OCI-LY3 (cell line): ENCODE data around the gene TSPAN5.

Source experiments
- H2AFZ ChIP-seq: fragments of 200-600, 300-600 bp; shearing (Covaris generic); 2 replicates; pipeline ENCODE4 v1.6.0; 2014; ENCODE audit warnings: antibody characterized with exemption, low read depth, low read length
- H3K27ac ChIP-seq: fragments of 200-600, 300-600 bp; sonication (generic); 2 replicates; pipeline ENCODE4 v1.5.1; 2014; ENCODE audit warnings: mild to moderate bottlenecking, low read length, moderate library complexity, mixed read lengths
- H3K27me3 ChIP-seq: fragments of 200-600, 300-600 bp; sonication (generic); 2 replicates; pipeline ENCODE4 v1.6.1; 2014; ENCODE audit warnings: low read depth, low read length, mixed read lengths
- H3K36me3 ChIP-seq: fragments of 200-600, 300-600 bp; sonication (generic); replicated peaks from 2 replicates; pipeline ENCODE3; 2014; ENCODE audit warnings: low read depth, low read length, mixed read lengths
- H3K4me1 ChIP-seq: fragments of 300-600, 200-600 bp; sonication (generic); 2 replicates; pipeline ENCODE4 v1.6.1; 2014; ENCODE audit warnings: low read length, mixed read lengths
- H3K4me2 ChIP-seq: fragments of 200-600, 300-600 bp; sonication (generic); 2 replicates; pipeline ENCODE4 v1.6.1; 2014; ENCODE audit warnings: low read length, mixed read lengths
- H3K4me3 ChIP-seq: fragments of 300-600, 200-600 bp; sonication (generic); 2 replicates; pipeline ENCODE4 v1.5.1; 2014; ENCODE audit warnings: antibody characterized with exemption, mild to moderate bottlenecking, low read length, moderate library complexity
- H3K79me2 ChIP-seq: fragments of 300-600, 200-600 bp; shearing (Covaris generic); 2 replicates; pipeline ENCODE4 v1.6.1; 2014; ENCODE audit warnings: mild to moderate bottlenecking, low read length, mixed read lengths
- H3K9ac ChIP-seq: fragments of 300-600, 200-600 bp; shearing (Covaris generic); 2 replicates; pipeline ENCODE4 v1.6.0; 2014; ENCODE audit warnings: mild to moderate bottlenecking, low read length, moderate library complexity
- H3K9me3 ChIP-seq: fragments of 200-600, 300-600 bp; shearing (Covaris generic); 2 replicates; pipeline ENCODE4 v1.6.1; 2014; ENCODE audit warnings: low read length, mixed read lengths; ENCODE audit not compliant: insufficient read depth
- H4K20me1 ChIP-seq: fragments of 200-600, 300-600 bp; sonication (generic); 2 replicates; pipeline ENCODE4 v1.6.1; 2016; ENCODE audit warnings: low read length, mixed read lengths; ENCODE audit not compliant: insufficient read depth
- EZH2phosphoT487 ChIP-seq: fragments of 200-600 bp; shearing (Covaris generic); IDR thresholded peaks from 2 replicates; pipeline ENCODE4 v1.6.1; 2018; ENCODE audit warnings: antibody characterized with exemption, mixed run types, low read depth
- TF ChIP-seq, protein P1 (sequence below): fragments of 200-600, 300-600 bp; sonication (generic); IDR thresholded peaks from 2 replicates; pipeline ENCODE4 v1.5.1; 2014; ENCODE audit warnings: antibody characterized with exemption, low read length, low read depth

Gene TSPAN5

DNA sequence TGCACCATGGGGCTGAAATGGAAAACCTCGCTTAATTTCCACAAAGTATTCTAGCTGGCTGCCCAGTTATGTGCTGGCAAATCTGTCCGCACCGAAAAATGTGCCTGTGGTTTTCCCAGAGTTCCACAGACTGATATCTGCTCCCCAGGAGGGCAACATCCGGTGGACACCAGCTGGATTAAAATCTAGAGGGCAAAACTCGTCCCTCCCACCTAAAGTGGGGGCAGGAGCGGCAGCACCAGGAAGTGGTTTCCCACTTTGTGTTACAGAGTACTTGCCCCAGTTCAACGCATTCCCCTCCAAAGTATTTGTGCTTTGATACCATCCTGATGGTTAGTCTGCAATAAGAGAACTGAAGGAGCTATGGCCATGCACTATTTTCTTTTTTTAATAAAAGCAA lies 187.6 kb downstream of the TSPAN5 start:
- H3K4me2 ChIP-seq = no peak overlapping the region
- H4K20me1 ChIP-seq = no peaks in the 10 kb centered on the region
- H3K79me2 ChIP-seq = no peaks in the 10 kb centered on the region
- no peak overlapping the region for H3K27ac ChIP-seq
- no peaks in the 10 kb centered on the region for H3K9me3 ChIP-seq
- TF ChIP-seq, protein P1, sequence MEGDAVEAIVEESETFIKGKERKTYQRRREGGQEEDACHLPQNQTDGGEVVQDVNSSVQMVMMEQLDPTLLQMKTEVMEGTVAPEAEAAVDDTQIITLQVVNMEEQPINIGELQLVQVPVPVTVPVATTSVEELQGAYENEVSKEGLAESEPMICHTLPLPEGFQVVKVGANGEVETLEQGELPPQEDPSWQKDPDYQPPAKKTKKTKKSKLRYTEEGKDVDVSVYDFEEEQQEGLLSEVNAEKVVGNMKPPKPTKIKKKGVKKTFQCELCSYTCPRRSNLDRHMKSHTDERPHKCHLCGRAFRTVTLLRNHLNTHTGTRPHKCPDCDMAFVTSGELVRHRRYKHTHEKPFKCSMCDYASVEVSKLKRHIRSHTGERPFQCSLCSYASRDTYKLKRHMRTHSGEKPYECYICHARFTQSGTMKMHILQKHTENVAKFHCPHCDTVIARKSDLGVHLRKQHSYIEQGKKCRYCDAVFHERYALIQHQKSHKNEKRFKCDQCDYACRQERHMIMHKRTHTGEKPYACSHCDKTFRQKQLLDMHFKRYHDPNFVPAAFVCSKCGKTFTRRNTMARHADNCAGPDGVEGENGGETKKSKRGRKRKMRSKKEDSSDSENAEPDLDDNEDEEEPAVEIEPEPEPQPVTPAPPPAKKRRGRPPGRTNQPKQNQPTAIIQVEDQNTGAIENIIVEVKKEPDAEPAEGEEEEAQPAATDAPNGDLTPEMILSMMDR = no peak
- TF ChIP-seq EZH2phosphoT487 = no peak
- H3K27me3 ChIP-seq = no peaks in the 10 kb centered on the region
- no peak overlapping the region for H3K9ac ChIP-seq
- no peak overlapping the region for H3K4me3 ChIP-seq
- no peak overlapping the region for H2AFZ ChIP-seq
- peaks cover 29% of the 10 kb centered on the region for H3K36me3 ChIP-seq
- H3K4me1 ChIP-seq = peaks cover 9% of the 10 kb centered on the region; the same call in 1 of the 2 replicates

DNA sequence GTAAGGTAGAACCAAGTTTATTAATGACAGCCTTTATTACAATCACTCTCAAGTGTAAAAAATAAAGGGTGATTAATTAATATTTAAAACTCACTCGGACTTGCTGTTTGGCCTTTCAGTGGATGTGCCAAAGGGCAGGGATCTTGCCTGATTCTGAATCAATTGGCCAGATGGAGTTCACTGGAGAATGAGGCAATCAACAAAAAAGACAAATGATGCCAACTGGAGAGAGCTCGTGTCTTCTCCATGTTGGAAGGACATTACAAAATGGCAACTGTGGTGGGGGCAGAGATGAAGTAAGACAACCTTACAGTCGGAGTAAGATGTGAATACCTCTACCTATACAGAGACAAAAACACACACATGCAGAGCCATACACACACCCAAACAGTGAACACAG lies 188.0 kb downstream of the TSPAN5 start:
- H3K9ac ChIP-seq = no peak overlapping the region
- H3K27ac ChIP-seq = no peak overlapping the region
- TF ChIP-seq EZH2phosphoT487 = no peak
- TF ChIP-seq, protein P1 = no peak
- no peak overlapping the region for H3K4me3 ChIP-seq
- no peak overlapping the region for H3K4me2 ChIP-seq
- H3K36me3 ChIP-seq = peaks cover 27% of the 10 kb centered on the region
- no peaks in the 10 kb centered on the region for H4K20me1 ChIP-seq
- peaks cover 12% of the 10 kb centered on the region; the same call in 1 of the 2 replicates for H3K4me1 ChIP-seq
- H3K9me3 ChIP-seq = no peaks in the 10 kb centered on the region
- H3K79me2 ChIP-seq = no peaks in the 10 kb centered on the region
- no peaks in the 10 kb centered on the region for H3K27me3 ChIP-seq
- H2AFZ ChIP-seq = no peak overlapping the region

DNA sequence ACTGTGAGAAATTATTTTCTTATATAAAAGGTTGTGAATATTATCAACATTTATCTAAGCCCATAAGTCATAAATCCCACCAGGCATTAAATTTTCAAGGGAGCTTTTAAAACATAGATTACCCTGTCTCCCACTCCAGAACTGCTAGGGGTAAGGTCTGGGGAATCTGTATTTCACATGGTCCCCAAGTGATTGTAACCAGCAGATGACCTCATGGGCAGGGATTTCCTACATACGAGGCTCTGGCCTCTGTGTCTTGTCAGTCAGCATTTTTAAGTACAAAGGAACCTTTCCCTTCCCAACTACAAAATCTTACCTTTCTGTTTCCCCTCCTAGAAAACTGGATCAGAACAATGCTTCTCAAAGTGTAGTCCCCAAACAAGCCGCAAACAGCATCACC lies 188.6 kb downstream of the TSPAN5 start:
- no peaks in the 10 kb centered on the region for H3K27me3 ChIP-seq
- H3K9ac ChIP-seq = no peak overlapping the region
- H4K20me1 ChIP-seq = no peaks in the 10 kb centered on the region
- no peak overlapping the region for H3K4me3 ChIP-seq
- no peak overlapping the region for H3K27ac ChIP-seq
- TF ChIP-seq, protein P1 = no peak
- TF ChIP-seq EZH2phosphoT487 = no peak
- H3K36me3 ChIP-seq = peaks cover 21% of the 10 kb centered on the region
- H3K9me3 ChIP-seq = no peaks in the 10 kb centered on the region
- H3K79me2 ChIP-seq = no peaks in the 10 kb centered on the region
- H2AFZ ChIP-seq = no peak overlapping the region
- H3K4me1 ChIP-seq = peaks cover 12% of the 10 kb centered on the region; the same call in 1 of the 2 replicates
- H3K4me2 ChIP-seq = no peak overlapping the region

DNA sequence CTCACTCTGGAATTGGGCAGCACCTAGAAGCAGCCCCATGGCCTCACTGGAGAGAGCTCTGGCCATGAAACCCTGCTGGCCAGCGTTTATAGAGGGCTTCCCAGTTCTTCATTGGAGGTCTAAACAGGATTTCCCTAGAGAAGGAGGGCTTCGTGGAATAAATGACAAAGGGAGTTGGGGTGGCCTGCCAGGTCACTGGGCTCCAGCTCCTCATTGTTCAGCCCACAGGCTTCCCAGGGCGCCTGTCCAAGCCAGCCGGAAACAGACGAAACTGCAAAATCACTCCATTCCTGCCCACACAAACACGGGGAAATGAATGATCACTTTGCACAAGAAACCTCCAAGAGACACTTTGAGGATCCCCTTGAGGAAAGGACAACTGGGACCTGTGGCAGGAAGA lies 189.7 kb downstream of the TSPAN5 start:
- Histone ChIP-seq H4K20me1 (no peaks in the 10 kb centered on the region), H3K27ac (no peak overlapping the region), H2AFZ (no peak overlapping the region), H3K4me2 (no peak overlapping the region), H3K27me3 (no peaks in the 10 kb centered on the region), H3K9ac (no peak overlapping the region), H3K79me2 (no peaks in the 10 kb centered on the region), H3K9me3 (no peaks in the 10 kb centered on the region), H3K4me1 (peaks cover 6% of the 10 kb centered on the region; the same call in 1 of the 2 replicates), H3K4me3 (no peak overlapping the region), H3K36me3 (peaks cover 16% of the 10 kb centered on the region)
- no peak for TF ChIP-seq EZH2phosphoT487
- TF ChIP-seq, protein P1 = no peak
